ENCODE results near the gene TMIGD2.
"Not testable (repeated sequence)": the region's sequence is repeated elsewhere in the genome, so short reads cannot be mapped to it uniquely, and the experiment has no call there.

TMIGD2 gene

DNA sequence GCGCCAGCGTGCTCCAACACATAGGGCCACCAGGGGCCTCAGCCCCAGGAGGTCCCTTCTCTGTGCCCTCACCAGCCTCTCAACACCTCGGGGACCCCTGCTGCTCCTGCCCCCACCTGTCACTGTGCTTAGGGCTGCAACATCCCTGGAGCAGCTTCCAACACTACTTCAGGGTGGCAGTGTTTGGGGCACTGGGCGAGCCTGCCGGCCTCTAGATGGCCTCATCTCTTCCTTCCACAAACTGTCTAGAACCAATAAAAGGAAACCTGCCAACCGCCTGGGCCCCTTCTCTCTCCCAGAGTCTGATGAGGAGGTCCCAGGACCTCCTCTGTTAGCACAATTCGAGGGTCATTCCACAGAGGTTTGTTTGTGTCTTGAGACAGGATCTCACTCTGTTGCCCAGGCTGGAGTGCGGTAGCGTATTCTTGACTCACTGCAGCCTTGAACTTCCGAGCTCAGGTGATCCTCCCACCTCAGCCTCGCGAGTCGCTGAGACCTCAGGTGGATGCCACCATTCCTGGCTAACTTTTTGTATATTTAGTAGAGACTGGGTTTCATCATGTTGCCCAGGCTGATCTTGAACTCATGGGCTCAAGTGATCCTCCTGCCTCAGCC lies 33.3 kb downstream of the TMIGD2 start:
- DNase-seq (ENCODE audit: low read depth in 1 of 2, low spot score in 1 of 2), result no peak

DNA sequence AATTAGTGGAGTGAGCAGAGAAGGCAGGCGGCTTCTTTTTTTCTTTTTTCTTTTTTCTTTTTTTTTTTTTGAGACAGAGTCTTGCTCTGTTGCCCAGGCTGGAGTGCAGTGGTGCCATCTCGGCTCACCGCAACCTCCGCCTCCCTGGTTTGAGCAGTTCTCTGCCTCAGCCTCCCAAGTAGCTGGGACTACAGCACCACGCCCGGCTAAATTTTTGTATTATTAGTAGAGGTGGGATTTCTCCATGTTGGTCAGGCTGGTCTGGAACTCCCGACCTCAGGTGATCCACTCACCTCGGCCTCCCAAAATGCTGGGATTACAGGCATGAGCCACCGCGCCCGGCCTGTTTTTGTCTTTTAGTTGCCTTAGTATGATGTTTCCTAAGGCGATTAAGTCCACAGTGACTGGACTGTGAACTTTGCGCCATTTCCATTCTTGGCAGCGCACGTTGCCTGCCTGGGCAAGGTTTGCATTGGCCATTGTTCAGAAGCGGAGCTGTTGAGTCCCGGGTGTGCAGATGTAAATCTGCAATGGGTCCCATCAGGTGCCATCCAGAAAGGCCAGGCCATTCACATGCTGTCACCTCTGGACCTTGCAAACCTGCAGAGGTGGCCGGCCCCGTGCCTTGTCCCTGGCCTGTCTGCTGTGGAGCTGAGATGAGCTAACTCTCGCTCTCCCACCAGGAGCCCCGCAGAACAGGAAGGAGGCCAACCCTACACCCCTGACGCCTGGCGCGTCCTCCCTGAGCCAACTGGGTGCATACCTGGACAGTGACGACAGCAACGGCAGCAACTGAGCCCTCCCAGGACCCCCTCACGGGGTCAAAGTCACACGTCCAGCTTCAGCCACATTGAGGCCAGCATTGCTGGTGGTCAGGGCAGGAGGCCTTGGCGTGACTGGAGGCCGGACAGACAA lies 34.0 kb downstream of the TMIGD2 start:
- DNase-seq (ENCODE audit: low read depth in 1 of 2, low spot score in 1 of 2), result no peak

DNA sequence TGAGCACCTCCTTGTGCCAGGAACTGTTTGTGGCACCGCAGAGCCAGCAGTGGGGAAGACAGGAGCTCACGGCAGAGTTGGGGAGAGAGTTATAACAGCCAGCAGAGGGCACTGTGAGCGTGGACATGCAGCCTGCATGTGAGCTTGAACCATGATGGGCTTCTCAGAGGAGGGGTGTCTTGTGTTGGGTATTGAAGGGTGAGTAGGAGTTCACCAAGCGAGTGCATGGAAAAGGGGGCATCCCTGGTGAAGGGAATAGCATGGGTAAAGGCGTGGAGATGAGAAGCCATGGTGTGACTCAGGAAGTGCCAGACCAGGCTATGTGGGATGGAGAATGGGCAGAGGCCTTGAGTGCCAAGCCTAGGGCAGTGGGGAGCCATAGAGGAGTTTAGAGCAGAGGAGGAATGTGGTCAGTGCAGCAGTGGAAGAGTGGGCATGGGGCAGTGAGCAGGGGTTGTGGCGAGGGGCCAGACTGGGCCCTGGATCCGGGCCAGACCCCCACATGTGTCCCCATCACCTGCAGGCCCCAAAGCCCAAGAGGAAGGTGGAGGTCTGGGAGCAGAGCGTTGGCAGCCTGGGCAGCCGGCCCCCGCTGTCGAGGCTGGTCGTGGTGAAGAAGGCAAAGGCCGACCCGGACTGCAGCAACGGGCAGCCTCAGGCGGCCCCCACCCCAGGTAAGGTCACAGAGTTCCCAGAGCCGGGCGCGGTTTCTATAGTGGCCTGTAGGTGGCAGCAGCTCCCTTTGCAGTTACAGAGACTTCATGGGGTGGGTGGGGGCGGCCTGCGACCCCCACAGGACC lies 34.9 kb downstream of the TMIGD2 start:
- DNase-seq (ENCODE audit: low read depth in 1 of 2, low spot score in 1 of 2), result peak; percentile 29 to 40

DNA sequence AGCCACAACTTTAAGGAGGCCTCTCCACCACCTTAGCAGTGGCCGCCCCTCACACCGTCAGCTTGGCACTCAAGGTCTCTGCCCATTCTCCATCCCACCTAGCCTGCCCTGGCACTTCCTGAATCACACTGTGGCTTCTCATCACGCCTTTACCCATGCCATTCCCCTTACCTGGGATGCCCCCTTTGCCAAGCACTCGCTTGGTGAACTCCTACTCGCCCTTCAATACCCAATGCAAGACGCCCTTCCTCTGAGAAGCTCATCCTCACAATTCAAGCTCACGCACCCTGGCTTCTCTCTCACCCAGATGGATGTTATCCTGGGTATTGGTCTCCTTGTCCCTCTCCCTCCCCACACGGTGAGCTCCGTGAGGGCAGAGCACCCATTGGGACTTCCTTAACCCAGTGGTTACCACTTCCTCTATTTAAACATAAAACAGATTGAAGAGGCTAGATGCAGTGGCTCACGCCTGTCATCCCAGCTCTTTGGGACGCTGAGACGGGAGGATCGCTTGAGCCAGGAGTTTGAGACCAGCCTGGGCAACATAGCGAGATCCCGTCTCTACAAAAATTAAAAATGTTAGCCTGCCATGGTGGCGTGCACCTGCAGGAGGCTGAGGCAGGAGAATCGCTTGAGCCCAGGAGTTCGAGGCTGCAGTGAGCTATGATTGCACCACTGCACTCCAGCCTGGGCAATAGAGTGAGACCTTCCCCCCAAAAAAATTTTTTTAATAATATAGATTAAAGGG lies 35.8 kb downstream of the TMIGD2 start:
- no peak for DNase-seq (ENCODE audit: low read depth in 1 of 2, low spot score in 1 of 2)

DNA sequence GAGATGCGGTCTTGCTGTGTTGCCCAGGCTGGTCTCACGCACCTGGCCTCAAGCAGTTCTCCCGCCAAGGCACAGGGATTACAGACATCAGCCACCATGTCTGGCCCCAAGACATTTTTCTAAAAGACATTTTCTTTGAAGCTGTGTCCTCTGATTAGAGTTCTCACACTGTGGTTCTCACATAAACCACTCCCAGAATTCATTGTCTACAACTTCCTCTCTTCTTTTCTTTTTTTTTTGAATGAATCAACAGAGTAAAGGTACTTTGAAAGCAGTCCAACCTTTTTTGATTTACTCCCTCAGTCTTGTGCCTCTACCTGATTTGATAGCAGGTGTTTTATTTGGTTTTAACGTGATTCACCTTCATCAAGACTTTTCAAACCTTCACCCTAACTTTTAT lies 37.4 kb downstream of the TMIGD2 start:
- DNase-seq (ENCODE audit: low read depth in 1 of 2, low spot score in 1 of 2), result no peak

DNA sequence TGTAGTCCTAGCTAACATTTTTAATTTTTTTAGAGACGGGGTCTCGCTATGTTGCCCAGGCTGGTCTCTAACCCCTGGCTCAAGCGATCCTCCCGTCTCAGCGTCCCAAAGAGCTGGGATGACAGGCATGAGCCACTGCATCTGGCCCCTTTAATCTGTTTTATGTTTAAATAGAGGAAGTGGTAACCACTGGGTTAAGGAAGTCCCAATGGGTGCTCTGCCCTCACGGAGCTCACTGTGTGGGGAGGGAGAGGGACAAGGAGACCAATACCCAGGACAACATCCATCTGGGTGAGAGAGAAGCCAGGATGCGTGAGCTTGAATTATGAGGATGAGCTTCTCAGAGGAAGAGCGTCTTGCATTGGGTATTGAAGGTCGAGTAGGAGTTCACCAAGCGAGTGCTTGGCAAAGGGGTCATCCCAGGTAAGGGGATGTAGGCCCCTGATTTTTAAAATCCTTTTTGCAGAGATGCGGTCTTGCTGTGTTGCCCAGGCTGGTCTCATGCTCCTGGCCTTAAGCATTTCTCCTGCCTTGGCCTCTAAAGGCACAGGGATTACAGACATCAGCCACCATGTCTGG lies 41.5 kb downstream of the TMIGD2 start:
- no peak for DNase-seq (ENCODE audit: low read depth in 1 of 2, low spot score in 1 of 2)

DNA sequence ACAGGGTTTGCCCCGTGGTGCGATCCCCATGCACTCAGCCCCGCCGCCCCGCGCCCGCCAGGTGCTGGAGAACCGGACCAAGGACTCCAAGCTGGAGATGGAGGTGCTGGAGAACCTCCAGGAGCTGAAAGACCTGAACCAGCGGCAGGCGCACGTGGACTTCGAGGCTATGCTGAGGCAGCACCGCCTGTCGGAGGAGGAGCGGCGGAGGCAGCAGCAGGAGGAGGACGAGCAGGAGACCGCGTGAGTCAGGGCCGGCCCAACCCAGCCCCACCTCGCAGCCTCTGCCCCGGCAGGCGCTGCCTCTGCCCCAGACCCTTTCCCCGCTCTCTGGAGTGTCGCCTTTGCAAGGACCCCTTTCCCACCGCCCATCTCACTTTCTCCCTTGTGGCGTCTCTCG lies 44.0 kb downstream of the TMIGD2 start:
- DNase-seq (ENCODE audit: low read depth in 1 of 2, low spot score in 1 of 2), result no peak

DNA sequence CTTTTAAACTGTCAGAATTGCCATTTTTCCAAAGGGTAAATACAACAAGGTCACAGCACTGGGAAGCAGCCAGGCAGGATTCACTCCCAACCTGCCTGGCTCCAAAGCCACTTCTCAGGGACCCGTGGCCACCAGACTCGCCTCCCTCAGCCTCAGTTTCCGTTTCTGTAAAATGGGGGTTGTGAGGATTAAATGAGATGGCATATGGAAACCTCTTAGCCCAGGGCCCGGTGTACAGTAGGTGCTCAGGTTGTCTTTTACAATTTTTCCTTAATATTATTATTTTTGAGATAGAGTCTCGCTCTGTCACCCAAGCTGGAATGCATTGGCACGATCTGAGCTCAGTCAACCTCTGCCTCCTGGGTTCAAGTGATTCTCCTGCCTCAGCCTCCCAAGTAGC lies 45.2 kb downstream of the TMIGD2 start:
- no peak for DNase-seq (ENCODE audit: low read depth in 1 of 2, low spot score in 1 of 2)

DNA sequence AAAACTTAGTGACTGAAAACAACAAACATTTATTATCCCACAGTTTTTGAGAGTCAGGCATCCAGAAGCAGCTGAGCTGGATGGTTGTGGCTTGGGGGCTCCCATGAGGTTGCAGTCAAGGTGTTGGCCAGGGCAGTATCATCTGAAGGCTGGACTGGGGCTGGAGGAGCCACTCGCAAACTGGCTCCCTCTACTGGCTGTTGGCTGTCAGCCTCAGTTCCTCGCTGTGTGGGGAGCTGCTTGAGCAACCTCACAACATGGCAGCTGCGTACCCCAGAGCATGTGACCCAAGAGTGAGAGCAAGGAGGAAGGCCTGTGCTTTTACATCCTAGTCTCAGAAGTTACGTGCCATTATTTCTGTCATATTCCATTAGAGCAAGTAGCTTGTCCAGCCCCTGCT lies 45.6 kb downstream of the TMIGD2 start:
- DNase-seq (ENCODE audit: low read depth in 1 of 2, low spot score in 1 of 2), result no peak

DNA sequence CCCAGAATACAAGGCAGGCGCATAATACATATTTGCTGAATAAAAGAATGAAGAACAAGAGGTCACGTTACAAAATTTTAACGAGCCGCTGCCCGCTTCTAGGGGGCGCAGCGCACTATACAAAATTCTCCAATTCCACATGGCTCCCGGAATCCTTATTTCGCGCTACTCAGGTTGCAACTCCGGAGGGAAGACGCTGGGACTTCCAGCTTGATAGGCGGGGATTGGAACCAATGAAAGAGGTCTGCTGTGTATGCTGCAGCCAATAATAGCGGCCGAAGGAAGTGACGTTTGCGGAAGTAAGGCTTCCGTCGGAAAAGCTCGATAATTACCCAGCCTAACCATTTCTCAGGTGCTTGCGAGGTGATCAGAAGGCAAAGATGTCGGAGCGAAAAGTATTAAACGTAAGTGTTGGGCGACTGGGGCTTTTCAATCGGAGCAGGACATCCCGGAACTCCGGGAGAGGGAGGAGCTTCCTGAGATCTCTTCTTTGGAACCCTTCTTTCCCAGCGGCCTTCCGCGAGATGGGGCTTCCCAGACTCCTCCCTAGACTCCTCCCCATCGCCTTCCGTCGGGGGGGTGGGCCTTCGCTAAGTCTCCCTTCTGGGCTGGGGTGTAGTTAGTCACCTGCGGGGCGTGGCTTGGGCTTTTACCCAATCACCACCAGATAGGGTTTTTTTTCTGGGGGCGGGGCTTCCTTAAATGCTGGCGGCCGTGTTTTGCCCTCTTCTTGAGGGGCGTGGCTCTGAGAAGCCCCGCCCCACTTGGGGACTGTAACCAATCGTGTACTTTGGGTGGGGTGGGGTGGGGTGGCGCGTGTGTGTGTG lies 55.2 kb downstream of the TMIGD2 start, which contains the start of gene YJU2:
TSS of gene YJU2 (plus strand) at position 314 of the 827 bp plus-strand sequence. CDS start at position 381, 67 bp downstream.
- DNase-seq (ENCODE audit: low read depth in 1 of 2, low spot score in 1 of 2), result peak; percentile 91 to 95

DNA sequence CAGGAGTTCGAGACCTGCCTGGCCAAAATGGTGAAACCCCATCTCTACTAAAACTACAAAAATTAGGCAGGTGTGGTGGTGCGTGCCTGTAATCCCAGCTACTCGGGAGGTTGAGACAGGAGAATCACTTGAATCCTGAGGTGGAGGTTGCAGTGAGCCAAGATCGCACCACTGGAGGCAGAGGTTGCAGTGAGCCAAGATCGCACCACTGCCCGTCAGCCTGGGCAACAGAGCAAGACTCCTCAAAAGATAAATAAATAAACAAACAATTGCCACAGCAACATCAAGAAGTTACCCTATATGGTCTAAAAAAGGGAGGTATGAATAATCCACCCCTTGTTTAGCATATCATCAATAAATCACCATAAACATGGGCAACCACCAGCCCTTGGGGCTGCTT lies 56.3 kb downstream of the TMIGD2 start:
- not testable (repeated sequence) for DNase-seq (ENCODE audit: low read depth in 1 of 2, low spot score in 1 of 2)
